Neural cell (in vitro differentiated cells): ENCODE results near the gene GPANK1. TPM values are rescaled to one million over a fixed set of nuclear protein-coding genes. Genes with fewer than 3 reads are reported as not detected.
A peak's percentile ranks its signal among the peaks of the same experiment; 100 is the strongest.

Experiments
- H2AFZ ChIP-seq: fragments of 200-600, 300-800 bp; sonication (generic), shearing (Covaris generic); 2 replicates; pipeline ENCODE4 v1.6.0; 2014; ENCODE audit warnings: low read depth, mild to moderate bottlenecking, antibody characterized with exemption, low read length, moderate library complexity
- H3F3A ChIP-seq: fragments of 200-600 bp; shearing (Covaris generic); 2 replicates; pipeline ENCODE4 v1.6.1; 2016; ENCODE audit warnings: mild to moderate bottlenecking, moderate library complexity, mixed read lengths, antibody characterized with exemption, low read length; ENCODE audit not compliant: insufficient read depth, poor library complexity, severe bottlenecking
- H3K27ac ChIP-seq: fragments of 200-600, 300-800 bp; sonication (generic), shearing (Covaris generic); 2 replicates; pipeline ENCODE4 v1.5.1; 2014; ENCODE audit warnings: mild to moderate bottlenecking, low read length, moderate library complexity
- H3K27me3 ChIP-seq: fragments of 300-800, 200-600 bp; sonication (generic), shearing (Covaris generic); 2 replicates; pipeline ENCODE4 v1.6.0; 2014; ENCODE audit warnings: mild to moderate bottlenecking, low read depth, low read length, moderate library complexity; ENCODE audit not compliant: insufficient read depth
- H3K36me3 ChIP-seq: fragments of 300-800, 200-600 bp; sonication (generic), shearing (Covaris generic); 2 replicates; pipeline ENCODE4 v1.5.1; 2014; ENCODE audit warnings: mild to moderate bottlenecking, antibody characterized with exemption, low read length, moderate library complexity; ENCODE audit not compliant: insufficient read depth
- H3K4me2 ChIP-seq: fragments of 300-800, 200-600 bp; sonication (generic), shearing (Covaris generic); 2 replicates; pipeline ENCODE4 v1.6.0; 2014; ENCODE audit warnings: mild to moderate bottlenecking, low read length
- H3K4me3 ChIP-seq: fragments of 300-800, 200-600 bp; sonication (generic), shearing (Covaris generic); 2 replicates; pipeline ENCODE4 v1.5.1; 2014; ENCODE audit warnings: mild to moderate bottlenecking, low read length, moderate library complexity
- H3K79me2 ChIP-seq: fragments of 200-600 bp; shearing (Covaris generic); replicated peaks from 2 replicates; pipeline ENCODE4 v1.6.0; 2014; ENCODE audit warnings: mild to moderate bottlenecking, low read length, moderate library complexity; ENCODE audit not compliant: insufficient read depth
- H3K9ac ChIP-seq: fragments of 300-800, 200-600 bp; sonication (generic), shearing (Covaris generic); 2 replicates; pipeline ENCODE4 v1.6.1; 2016; ENCODE audit warnings: mild to moderate bottlenecking, low read length, mixed read lengths
- H3K9me2 ChIP-seq: fragments of 200-600 bp; shearing (Covaris generic); 2 replicates; pipeline ENCODE4 v1.6.1; 2016; ENCODE audit warnings: mild to moderate bottlenecking, low read length, mixed read lengths; ENCODE audit not compliant: insufficient read depth
- H3K9me3 ChIP-seq: fragments of 200-600, 300-800 bp; sonication (generic), shearing (Covaris generic); 2 replicates; pipeline ENCODE4 v1.6.1; 2016; ENCODE audit warnings: mild to moderate bottlenecking, mixed run types, low read length, moderate library complexity, mixed read lengths
- H4K20me1 ChIP-seq: fragments of 200-600 bp; shearing (Covaris generic); 2 replicates; pipeline ENCODE4 v1.6.1; 2016; ENCODE audit warnings: mild to moderate bottlenecking, mixed run types; ENCODE audit not compliant: insufficient read depth
- CTCF ChIP-seq: fragments of 450-650 bp; IDR thresholded peaks from 2 replicates; pipeline ENCODE4 v1.5.1; 2014; ENCODE audit warnings: antibody characterized with exemption, mild to moderate bottlenecking, moderate library complexity; ENCODE audit not compliant: poor library complexity, severe bottlenecking
- EP300 ChIP-seq: fragments of 450-650 bp; conservative IDR thresholded peaks from 2 replicates; pipeline ENCODE4 v1.6.1; 2014; ENCODE audit warnings: antibody characterized with exemption, mild to moderate bottlenecking, moderate library complexity; ENCODE audit not compliant: poor library complexity, severe bottlenecking
- EZH2 ChIP-seq: fragments of 200-600, 300-800 bp; shearing (Covaris generic), sonication (generic); IDR thresholded peaks from 2 replicates; pipeline ENCODE4 v1.6.1; 2014; ENCODE audit warnings: antibody characterized with exemption, low read length, borderline replicate concordance, mild to moderate bottlenecking; ENCODE audit not compliant: insufficient read depth, poor library complexity, severe bottlenecking
- MXI1 ChIP-seq: fragments of 450-650 bp; conservative IDR thresholded peaks from 2 replicates; pipeline ENCODE4 v1.6.1; 2014; ENCODE audit warnings: antibody characterized with exemption, mild to moderate bottlenecking; ENCODE audit not compliant: poor library complexity, severe bottlenecking
- POLR2AphosphoS5 ChIP-seq: IDR thresholded peaks from 2 replicates; pipeline ENCODE4 v1.6.1; 2012
- RAD21 ChIP-seq: fragments of 450-650 bp; conservative IDR thresholded peaks from 2 replicates; pipeline ENCODE4 v1.6.1; 2014; ENCODE audit warnings: antibody characterized with exemption, mild to moderate bottlenecking, moderate library complexity
- REST ChIP-seq: IDR thresholded peaks from 2 replicates; pipeline ENCODE4 v1.6.1; 2012; ENCODE audit warnings: borderline replicate concordance
- SMC3 ChIP-seq: fragments of 450-650 bp; conservative IDR thresholded peaks from 2 replicates; pipeline ENCODE4 v1.6.1; 2014; ENCODE audit warnings: antibody characterized with exemption, mild to moderate bottlenecking, moderate library complexity; ENCODE audit not compliant: poor library complexity
- TAF1 ChIP-seq: IDR thresholded peaks from 2 replicates; pipeline ENCODE4 v1.6.1; 2012; ENCODE audit warnings: low read depth
- polyA plus RNA-seq: library from polyadenylated mRNA; depleted of rRNA; stranded (reverse); fragments of >200 nt; gene quantifications from 2 replicates; pipeline ENCODE4 v1.2.3, GENCODE V29; 2014

The GPANK1 gene
- polyA plus RNA-seq, 1 donor from 2014 or later, result 18.4 TPM

GRCh38 chr6:31658158-31658688 is 6.6 kb downstream of the GPANK1 start:
- Histone ChIP-seq H3K4me3 (peak overlapping the region; percentile 29), H3K9ac (no peak overlapping the region), H3F3A (peaks cover 2% of the 10 kb centered on the region), H3K9me3 (no peaks in the 10 kb centered on the region), H4K20me1 (no peaks in the 10 kb centered on the region), H2AFZ (no peak overlapping the region), H3K79me2 (peaks cover 25% of the 10 kb centered on the region), H3K36me3 (no peaks in the 10 kb centered on the region), H3K27ac (no peak overlapping the region), H3K9me2 (no peaks in the 10 kb centered on the region), H3K4me2 (no peak overlapping the region), H3K27me3 (no peaks in the 10 kb centered on the region)
- TF ChIP-seq POLR2AphosphoS5 (no peak), EZH2 (no peak), MXI1 (no peak), REST (no peak), RAD21 (no peak), CTCF (no peak), TAF1 (no peak), EP300 (no peak), SMC3 (no peak)

GRCh38 chr6:31657406-31658157 is 7.2 kb downstream of the GPANK1 start:
- Histone ChIP-seq H3K9me2 (no peaks in the 10 kb centered on the region), H3K9ac (no peak overlapping the region), H3K79me2 (peaks cover 21% of the 10 kb centered on the region), H3K27me3 (no peaks in the 10 kb centered on the region), H3K4me2 (no peak overlapping the region), H3K4me3 (peak overlapping the region; percentile 29), H2AFZ (no peak overlapping the region), H3K27ac (no peak overlapping the region), H3K9me3 (no peaks in the 10 kb centered on the region), H3F3A (peaks cover 3% of the 10 kb centered on the region), H4K20me1 (no peaks in the 10 kb centered on the region), H3K36me3 (no peaks in the 10 kb centered on the region)
- TF ChIP-seq EZH2, result no peak
